DOHH2 (cell line): ENCODE results near the gene CDH24.

Experiments
- EZH2phosphoT487 ChIP-seq: fragments of 200-600 bp; sonication (generic); IDR thresholded peaks from 2 replicates; pipeline ENCODE4 v1.6.1; 2017; ENCODE audit warnings: borderline replicate concordance, mild to moderate bottlenecking, antibody characterized with exemption, low read length, moderate library complexity, mixed read lengths
- TF ChIP-seq, protein P1 (sequence below): fragments of 200-600 bp; sonication (generic); IDR thresholded peaks from one replicate; pipeline ENCODE4 v1.5.1; 2014; ENCODE audit warnings: antibody characterized with exemption, mild to moderate bottlenecking, low read depth, low read length; ENCODE audit not compliant: poor library complexity, severe bottlenecking

GRCh38 chr14:23017091-23017490 lies 40.2 kb downstream of the CDH24 start:
- TF ChIP-seq, protein P1, sequence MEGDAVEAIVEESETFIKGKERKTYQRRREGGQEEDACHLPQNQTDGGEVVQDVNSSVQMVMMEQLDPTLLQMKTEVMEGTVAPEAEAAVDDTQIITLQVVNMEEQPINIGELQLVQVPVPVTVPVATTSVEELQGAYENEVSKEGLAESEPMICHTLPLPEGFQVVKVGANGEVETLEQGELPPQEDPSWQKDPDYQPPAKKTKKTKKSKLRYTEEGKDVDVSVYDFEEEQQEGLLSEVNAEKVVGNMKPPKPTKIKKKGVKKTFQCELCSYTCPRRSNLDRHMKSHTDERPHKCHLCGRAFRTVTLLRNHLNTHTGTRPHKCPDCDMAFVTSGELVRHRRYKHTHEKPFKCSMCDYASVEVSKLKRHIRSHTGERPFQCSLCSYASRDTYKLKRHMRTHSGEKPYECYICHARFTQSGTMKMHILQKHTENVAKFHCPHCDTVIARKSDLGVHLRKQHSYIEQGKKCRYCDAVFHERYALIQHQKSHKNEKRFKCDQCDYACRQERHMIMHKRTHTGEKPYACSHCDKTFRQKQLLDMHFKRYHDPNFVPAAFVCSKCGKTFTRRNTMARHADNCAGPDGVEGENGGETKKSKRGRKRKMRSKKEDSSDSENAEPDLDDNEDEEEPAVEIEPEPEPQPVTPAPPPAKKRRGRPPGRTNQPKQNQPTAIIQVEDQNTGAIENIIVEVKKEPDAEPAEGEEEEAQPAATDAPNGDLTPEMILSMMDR, result no peak
- no peak for TF ChIP-seq EZH2phosphoT487
